SK-N-SH (cell line): ENCODE measurements around the gene SNPH.

Experiments used
- CTCF ChIP-seq: fragments of 200-600 bp; sonication (generic); IDR thresholded peaks from 2 replicates; pipeline ENCODE4 v1.6.1; 2017; ENCODE audit warnings: antibody characterized with exemption, mild to moderate bottlenecking, moderate library complexity
- REST ChIP-seq: IDR thresholded peaks from 2 replicates; pipeline ENCODE4 v1.6.1; 2012; ENCODE audit warnings: mild to moderate bottlenecking, low read depth, low read length, moderate library complexity
- TCF12 ChIP-seq: IDR thresholded peaks from 2 replicates; pipeline ENCODE4 v1.4.0; 2012

- TF ChIP-seq REST (no peak), TCF12 (no peak), CTCF (no peak)
Observed at GRCh38 chr20:1353956-1354355, 87.9 kb downstream of the SNPH start.
